Vagina (tissue), 2 donors: Measurements from ENCODE around the gene SPTBN1. TPM values are rescaled to one million over a fixed set of nuclear protein-coding genes. Genes with fewer than 3 reads are reported as not detected.

ENCODE experiments used
- DNase-seq, 2 donors: peaks; one replicate each; pipeline ENCODE4 v3.0.0-alpha.2; 2017; ENCODE audit errors: extremely low spot score in 2 of 2
- H3K27ac ChIP-seq: fragments of 200-600 bp; sonication (generic); one replicate; pipeline ENCODE4 v1.5.1; 2019
- H3K27me3 ChIP-seq: fragments of 200-600 bp; sonication (generic); one replicate; pipeline ENCODE4 v1.5.1; 2019
- H3K36me3 ChIP-seq, 2 donors: fragments of 200-600 bp; sonication (generic); one replicate each; pipeline ENCODE4 v1.5.1; 2017 to 2019
- H3K4me1 ChIP-seq: fragments of 200-600 bp; sonication (generic); one replicate; pipeline ENCODE4 v1.5.1; 2019
- H3K4me3 ChIP-seq, 2 donors: fragments of 200-600 bp; sonication (generic); 1 replicate in 1 of 2; 2 replicates in 1 of 2; pipeline ENCODE4 v1.5.1; 2016 to 2019
- H3K9me3 ChIP-seq: fragments of 200-600 bp; sonication (generic); one replicate; pipeline ENCODE4 v1.5.1; 2019
- POLR2A ChIP-seq, 2 donors: fragments of 450-650 bp; IDR thresholded peaks; one replicate each; pipeline ENCODE4 v1.6.1; 2017; ENCODE audit warnings: antibody characterized with exemption in 2 of 2, mild to moderate bottlenecking in 2 of 2, moderate library complexity in 2 of 2
- POLR2AphosphoS5 ChIP-seq, 2 donors: sonication (generic); formaldehyde crosslinking; IDR thresholded peaks; one replicate each; pipeline ENCODE4 v1.9.0; 2017; ENCODE audit warnings: antibody characterized with exemption in 2 of 2, mild to moderate bottlenecking in 2 of 2, low read depth in 1 of 2; ENCODE audit not compliant: insufficient read depth in 1 of 2
- intact Hi-C: fragments of 100-400 bp; cut with DNase I; formaldehyde crosslinking; loops from one replicate; pipeline ENCODE4 v1.15.1; 2023
- total RNA-seq: library from RNA; depleted of rRNA; stranded (reverse); fragments of >200 nt; gene quantifications from one replicate; pipeline ENCODE4 v1.2.3, GENCODE V29; 2016
- TF ChIP-seq, protein P1 (sequence below), 3 experiments: fragments of 450-650 bp in 2 of 3; fragments of 200-600 bp in 1 of 3; sonication (generic) in 1 of 3; IDR thresholded peaks; one replicate each; pipeline ENCODE4 v1.5.1; 2017 to 2019; ENCODE audit warnings: antibody characterized with exemption in 3 of 3, mild to moderate bottlenecking in 2 of 3, moderate library complexity in 2 of 3

Gene SPTBN1
- total RNA-seq, 1 donor from 2014 or later = 278 TPM

DNA sequence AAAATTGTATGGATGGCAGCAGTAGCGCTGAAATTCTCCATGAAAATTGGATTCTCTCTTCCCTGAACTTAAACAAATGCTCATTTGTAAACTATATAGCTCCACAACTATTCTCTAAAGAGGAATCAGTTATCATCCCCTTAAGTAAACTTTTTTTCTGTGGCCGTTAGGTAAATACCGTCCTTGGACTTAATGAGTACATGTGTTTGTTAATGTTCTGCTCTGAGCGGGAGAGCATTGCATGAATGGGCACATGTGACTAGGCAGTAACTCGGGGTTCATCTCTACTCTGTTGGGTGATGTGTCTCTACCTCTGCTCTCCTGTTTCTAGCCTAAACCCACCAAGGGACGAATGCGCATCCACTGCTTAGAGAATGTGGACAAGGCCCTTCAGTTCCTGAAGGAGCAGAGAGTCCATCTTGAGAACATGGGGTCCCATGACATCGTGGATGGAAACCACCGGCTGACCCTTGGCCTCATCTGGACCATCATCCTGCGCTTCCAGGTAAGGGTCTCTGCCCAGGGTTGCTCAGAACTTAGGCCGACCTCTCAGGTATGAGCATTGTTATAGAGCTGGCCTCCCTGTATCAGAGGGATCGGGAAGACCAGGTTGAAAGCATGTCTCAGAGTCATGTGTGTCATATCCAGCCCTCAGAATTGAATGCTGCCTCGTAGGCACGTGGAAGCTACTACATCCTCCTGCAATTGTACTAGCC lies 155.9 kb downstream of the SPTBN1 start:
- Histone ChIP-seq H3K4me1 (peaks cover 49% of the 10 kb centered on the region), H3K9me3 (no peaks in the 10 kb centered on the region), H3K36me3 (peaks cover 0 to 6% of the 10 kb centered on the region in 2 donors), H3K27ac (no peak overlapping the region), H3K27me3 (no peaks in the 10 kb centered on the region), H3K4me3 (no peak overlapping the region)
- intact Hi-C loops = no loop called here
- TF ChIP-seq POLR2AphosphoS5 (IDR thresholded peaks at IDR 0.05; ENCODE audit: insufficient read depth in 1 of 2, low read depth in 1 of 2) (no peak), POLR2A (IDR thresholded peaks at IDR 0.05) (no peak)
- TF ChIP-seq, protein P1, sequence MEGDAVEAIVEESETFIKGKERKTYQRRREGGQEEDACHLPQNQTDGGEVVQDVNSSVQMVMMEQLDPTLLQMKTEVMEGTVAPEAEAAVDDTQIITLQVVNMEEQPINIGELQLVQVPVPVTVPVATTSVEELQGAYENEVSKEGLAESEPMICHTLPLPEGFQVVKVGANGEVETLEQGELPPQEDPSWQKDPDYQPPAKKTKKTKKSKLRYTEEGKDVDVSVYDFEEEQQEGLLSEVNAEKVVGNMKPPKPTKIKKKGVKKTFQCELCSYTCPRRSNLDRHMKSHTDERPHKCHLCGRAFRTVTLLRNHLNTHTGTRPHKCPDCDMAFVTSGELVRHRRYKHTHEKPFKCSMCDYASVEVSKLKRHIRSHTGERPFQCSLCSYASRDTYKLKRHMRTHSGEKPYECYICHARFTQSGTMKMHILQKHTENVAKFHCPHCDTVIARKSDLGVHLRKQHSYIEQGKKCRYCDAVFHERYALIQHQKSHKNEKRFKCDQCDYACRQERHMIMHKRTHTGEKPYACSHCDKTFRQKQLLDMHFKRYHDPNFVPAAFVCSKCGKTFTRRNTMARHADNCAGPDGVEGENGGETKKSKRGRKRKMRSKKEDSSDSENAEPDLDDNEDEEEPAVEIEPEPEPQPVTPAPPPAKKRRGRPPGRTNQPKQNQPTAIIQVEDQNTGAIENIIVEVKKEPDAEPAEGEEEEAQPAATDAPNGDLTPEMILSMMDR (IDR thresholded peaks at IDR 0.05) = no peak
- no peak for DNase-seq

DNA sequence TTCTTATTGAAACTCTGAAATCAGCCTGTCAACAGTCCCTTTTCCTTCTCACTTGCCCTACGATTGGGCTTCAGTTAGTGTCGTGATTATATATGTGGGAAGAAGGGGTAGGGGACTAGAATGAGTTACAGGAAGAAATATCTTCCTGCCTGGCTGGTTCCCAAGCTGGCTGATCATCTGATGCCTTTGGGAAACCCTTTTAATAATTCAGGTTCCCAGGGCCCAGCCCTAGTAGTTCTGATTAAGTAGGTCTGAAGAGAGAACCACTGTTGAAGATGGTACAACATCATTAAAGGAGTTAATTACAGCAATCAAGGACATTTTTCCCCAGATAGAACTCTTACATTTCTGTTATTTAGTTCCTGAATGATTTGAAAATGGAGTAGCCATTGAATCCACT lies 157.3 kb downstream of the SPTBN1 start:
- peaks cover 0 to 19% of the 10 kb centered on the region in 2 donors for H3K36me3 ChIP-seq
- no peak overlapping the region for H3K4me3 ChIP-seq
- intact Hi-C loops = no loop called here
- TF ChIP-seq, protein P1 (IDR thresholded peaks at IDR 0.05) = no peak
- no peak for TF ChIP-seq POLR2A (IDR thresholded peaks at IDR 0.05)
- TF ChIP-seq POLR2AphosphoS5 (IDR thresholded peaks at IDR 0.05; ENCODE audit: insufficient read depth in 1 of 2, low read depth in 1 of 2) = no peak
- H3K9me3 ChIP-seq = no peaks in the 10 kb centered on the region
- H3K27ac ChIP-seq = peak overlapping the region; percentile 7
- no peak for DNase-seq
- H3K27me3 ChIP-seq = no peaks in the 10 kb centered on the region
- H3K4me1 ChIP-seq = peaks cover 54% of the 10 kb centered on the region

DNA sequence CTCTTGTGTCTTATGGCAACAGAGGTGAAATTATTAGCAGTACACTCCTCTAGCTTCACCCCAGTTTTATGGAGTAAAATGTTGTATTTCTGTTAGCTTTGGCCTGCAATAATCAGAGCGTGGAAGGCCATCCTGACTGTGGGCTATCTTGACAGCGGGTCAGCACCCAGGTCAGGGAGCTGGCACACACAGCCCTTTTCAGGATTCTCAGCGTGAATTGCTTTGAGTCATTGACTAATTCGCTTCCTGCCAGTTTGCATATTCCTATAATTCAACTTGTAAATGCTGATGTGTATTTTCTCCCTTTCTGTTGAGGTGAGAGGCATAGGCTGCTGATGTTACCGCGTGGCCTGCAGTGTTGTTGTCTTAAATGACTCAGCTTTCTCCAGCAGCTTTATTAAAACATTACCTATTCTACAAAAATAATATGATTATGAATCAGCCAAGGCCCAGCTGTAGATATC lies 157.7 kb downstream of the SPTBN1 start:
- Histone ChIP-seq H3K27ac (peak overlapping the region; percentile 7), H3K9me3 (no peaks in the 10 kb centered on the region), H3K36me3 (peaks cover 0 to 21% of the 10 kb centered on the region in 2 donors), H3K4me3 (no peak overlapping the region), H3K4me1 (peaks cover 54% of the 10 kb centered on the region), H3K27me3 (no peaks in the 10 kb centered on the region)
- DNase-seq = no peak
- intact Hi-C loops = no loop called here
- TF ChIP-seq POLR2AphosphoS5 (IDR thresholded peaks at IDR 0.05; ENCODE audit: insufficient read depth in 1 of 2, low read depth in 1 of 2) = no peak
- TF ChIP-seq, protein P1 (IDR thresholded peaks at IDR 0.05) = no peak
- TF ChIP-seq POLR2A (IDR thresholded peaks at IDR 0.05) = no peak

DNA sequence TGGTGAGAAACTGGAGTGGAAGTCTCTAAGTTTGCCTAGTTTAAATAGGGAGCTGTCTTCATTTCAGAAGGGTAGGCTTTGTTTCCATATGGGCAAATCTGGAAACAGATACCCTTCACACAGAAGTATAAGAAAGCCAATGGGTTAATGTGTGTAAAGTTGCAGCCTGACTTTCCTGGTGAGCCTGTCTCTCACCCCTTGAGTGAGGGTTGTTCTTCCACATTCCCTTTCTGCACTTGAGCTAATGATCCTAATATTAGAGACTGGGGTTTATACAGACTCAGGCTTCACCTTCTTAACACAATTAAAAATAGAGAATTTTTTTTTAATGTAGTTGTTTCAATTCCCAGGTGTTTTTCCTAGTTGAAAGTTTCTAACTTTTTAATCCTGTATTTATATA lies 158.7 kb downstream of the SPTBN1 start:
- Histone ChIP-seq H3K4me3 (no peak overlapping the region), H3K27me3 (no peaks in the 10 kb centered on the region), H3K27ac (no peak overlapping the region), H3K4me1 (peaks cover 48% of the 10 kb centered on the region), H3K9me3 (no peaks in the 10 kb centered on the region), H3K36me3 (peaks cover 0 to 21% of the 10 kb centered on the region in 2 donors)
- no peak for DNase-seq
- intact Hi-C loops = no loop called here
- TF ChIP-seq POLR2AphosphoS5 (IDR thresholded peaks at IDR 0.05; ENCODE audit: insufficient read depth in 1 of 2, low read depth in 1 of 2) (no peak), POLR2A (IDR thresholded peaks at IDR 0.05) (no peak)
- TF ChIP-seq, protein P1 (IDR thresholded peaks at IDR 0.05) = no peak

DNA sequence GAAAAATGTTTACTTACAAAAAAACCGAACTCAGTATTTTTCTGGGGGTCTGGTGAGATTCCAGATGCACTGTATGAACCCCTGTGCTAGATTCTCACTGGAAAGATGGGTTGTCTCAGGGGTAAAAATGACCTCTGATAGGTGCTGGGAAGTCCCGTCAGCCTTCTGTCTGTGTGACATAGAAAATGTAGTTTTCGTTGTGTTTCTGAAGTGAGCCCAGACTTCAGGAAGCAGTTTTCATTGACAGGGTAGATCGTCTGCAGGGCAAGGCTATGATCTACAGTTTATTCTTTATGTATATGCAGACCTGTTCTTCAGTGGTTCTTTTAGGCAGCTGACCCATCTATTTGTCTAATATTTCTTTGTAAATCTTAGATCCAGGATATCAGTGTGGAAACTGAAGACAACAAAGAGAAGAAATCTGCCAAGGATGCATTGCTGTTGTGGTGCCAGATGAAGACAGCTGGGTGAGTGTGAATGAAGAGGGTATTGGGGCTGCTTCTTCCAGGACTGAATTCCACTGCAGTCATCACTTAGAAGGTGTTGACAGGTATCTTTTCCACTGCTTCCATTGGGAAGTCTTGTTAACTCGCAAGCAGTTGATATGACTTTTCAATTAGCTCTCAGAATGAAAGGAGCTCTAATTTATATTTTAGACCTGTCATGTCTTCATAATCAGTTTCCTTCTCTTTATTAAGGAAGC lies 159.9 kb downstream of the SPTBN1 start:
- intact Hi-C loops = no loop called here
- no peak overlapping the region for H3K27ac ChIP-seq
- H3K36me3 ChIP-seq = peaks cover 0 to 23% of the 10 kb centered on the region in 2 donors
- TF ChIP-seq POLR2AphosphoS5 (IDR thresholded peaks at IDR 0.05; ENCODE audit: insufficient read depth in 1 of 2, low read depth in 1 of 2) (no peak), POLR2A (IDR thresholded peaks at IDR 0.05) (no peak)
- TF ChIP-seq, protein P1 (IDR thresholded peaks at IDR 0.05) = no peak
- no peaks in the 10 kb centered on the region for H3K27me3 ChIP-seq
- no peak overlapping the region for H3K4me3 ChIP-seq
- peaks cover 40% of the 10 kb centered on the region for H3K4me1 ChIP-seq
- H3K9me3 ChIP-seq = no peaks in the 10 kb centered on the region
- DNase-seq = no peak
